Uterus (tissue), 4 donors: ENCODE results near the gene SNCAIP. TPM values are rescaled to one million over a fixed set of nuclear protein-coding genes. Genes with fewer than 3 reads are reported as not detected.

Experiments used
- DNase-seq, 2 donors: peaks; one replicate each; pipeline ENCODE4 v3.0.0-alpha.2; 2019 to 2020
- H3K27ac ChIP-seq, 2 donors: fragments of 200-600 bp; sonication (generic); 1 replicate in 1 of 2; 2 replicates in 1 of 2; pipeline ENCODE4 v1.5.1; 2016 to 2018
- H3K27me3 ChIP-seq, 2 donors: fragments of 200-600 bp; sonication (generic); one replicate each; pipeline ENCODE4 v1.5.1; 2018 to 2019; ENCODE audit warnings: control low read depth in 1 of 2
- H3K36me3 ChIP-seq, 2 donors: fragments of 200-600 bp; sonication (generic); one replicate each; pipeline ENCODE4 v1.5.1; 2019; ENCODE audit warnings: control low read depth in 1 of 2
- H3K4me1 ChIP-seq, 2 donors: fragments of 200-600 bp; sonication (generic); one replicate each; pipeline ENCODE4 v1.5.1; 2018 to 2019; ENCODE audit warnings: control low read depth in 1 of 2
- H3K4me3 ChIP-seq, 2 donors: fragments of 200-600 bp; sonication (generic); 1 replicate in 1 of 2; 2 replicates in 1 of 2; pipeline ENCODE4 v1.5.1; 2018 to 2019; ENCODE audit warnings: mild to moderate bottlenecking in 1 of 2
- H3K9me3 ChIP-seq, 2 donors: fragments of 200-600 bp; sonication (generic); one replicate each; pipeline ENCODE4 v1.5.1; 2019; ENCODE audit warnings: control low read depth in 1 of 2
- POLR2A ChIP-seq, 2 donors: fragments of 450-650 bp; IDR thresholded peaks; one replicate each; pipeline ENCODE4 v1.6.1; 2016; ENCODE audit warnings: antibody characterized with exemption in 2 of 2, mild to moderate bottlenecking in 1 of 2, moderate library complexity in 1 of 2
- intact Hi-C: fragments of 100-400 bp; cut with DNase I; formaldehyde crosslinking; loops from one replicate; pipeline ENCODE4 v1.15.1; 2023; ENCODE audit warnings: low total_unique reads
- total RNA-seq, 4 donors: library from RNA; depleted of rRNA in 3 of 4; stranded (reverse); fragments of >200 nt in 3 of 4; gene quantifications; one replicate each; pipeline versions ENCODE4 v1.1.0 to v1.2.4, GENCODE V29; 2014 to 2023
- TF ChIP-seq, protein P1 (sequence below), 4 experiments: fragments of 200-600 bp in 2 of 4; fragments of 450-650 bp in 2 of 4; sonication (generic) in 2 of 4; IDR thresholded peaks; one replicate each; pipeline ENCODE4 v1.5.1; 2016 to 2019; ENCODE audit warnings: antibody characterized with exemption in 4 of 4, mild to moderate bottlenecking in 2 of 4, moderate library complexity in 1 of 4
- donor health status: DM: yes; HTN: yes; CAD: no.

Gene SNCAIP
- total RNA-seq, 4 donors from 2014 or later = 15.3 to 104 (median 35.0) TPM

DNA sequence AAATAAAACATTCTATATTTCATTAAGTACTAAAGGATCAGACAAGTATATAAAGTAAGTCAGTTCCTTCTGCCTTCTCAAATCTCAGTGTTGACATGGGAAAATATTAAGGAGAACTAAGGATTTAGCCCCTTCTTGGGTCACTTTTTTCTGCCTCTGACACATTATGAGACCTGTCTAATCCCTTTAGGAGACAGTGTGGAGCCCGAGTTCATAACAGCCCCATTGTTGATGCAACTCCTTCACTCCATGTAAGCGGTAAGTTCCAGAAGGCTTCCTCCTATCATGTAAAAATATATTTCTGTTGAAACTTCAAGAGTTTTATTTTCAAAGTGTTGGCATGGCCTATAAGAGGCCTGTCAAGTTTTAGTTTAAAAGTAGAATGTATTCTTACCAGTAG is 152.2 kb downstream of the SNCAIP start:
- TF ChIP-seq, protein P1, sequence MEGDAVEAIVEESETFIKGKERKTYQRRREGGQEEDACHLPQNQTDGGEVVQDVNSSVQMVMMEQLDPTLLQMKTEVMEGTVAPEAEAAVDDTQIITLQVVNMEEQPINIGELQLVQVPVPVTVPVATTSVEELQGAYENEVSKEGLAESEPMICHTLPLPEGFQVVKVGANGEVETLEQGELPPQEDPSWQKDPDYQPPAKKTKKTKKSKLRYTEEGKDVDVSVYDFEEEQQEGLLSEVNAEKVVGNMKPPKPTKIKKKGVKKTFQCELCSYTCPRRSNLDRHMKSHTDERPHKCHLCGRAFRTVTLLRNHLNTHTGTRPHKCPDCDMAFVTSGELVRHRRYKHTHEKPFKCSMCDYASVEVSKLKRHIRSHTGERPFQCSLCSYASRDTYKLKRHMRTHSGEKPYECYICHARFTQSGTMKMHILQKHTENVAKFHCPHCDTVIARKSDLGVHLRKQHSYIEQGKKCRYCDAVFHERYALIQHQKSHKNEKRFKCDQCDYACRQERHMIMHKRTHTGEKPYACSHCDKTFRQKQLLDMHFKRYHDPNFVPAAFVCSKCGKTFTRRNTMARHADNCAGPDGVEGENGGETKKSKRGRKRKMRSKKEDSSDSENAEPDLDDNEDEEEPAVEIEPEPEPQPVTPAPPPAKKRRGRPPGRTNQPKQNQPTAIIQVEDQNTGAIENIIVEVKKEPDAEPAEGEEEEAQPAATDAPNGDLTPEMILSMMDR (IDR thresholded peaks at IDR 0.05) = no peak
- no peak for TF ChIP-seq POLR2A (IDR thresholded peaks at IDR 0.05)
- Histone ChIP-seq H3K4me3 (no peak overlapping the region), H3K27ac (no peak overlapping the region), H3K27me3 (no peaks in the 10 kb centered on the region), H3K9me3 (no peaks in the 10 kb centered on the region), H3K36me3 (no peaks in the 10 kb centered on the region), H3K4me1 (no peaks in the 10 kb centered on the region)
- intact Hi-C loops = no loop called here
- DNase-seq = no peak

DNA sequence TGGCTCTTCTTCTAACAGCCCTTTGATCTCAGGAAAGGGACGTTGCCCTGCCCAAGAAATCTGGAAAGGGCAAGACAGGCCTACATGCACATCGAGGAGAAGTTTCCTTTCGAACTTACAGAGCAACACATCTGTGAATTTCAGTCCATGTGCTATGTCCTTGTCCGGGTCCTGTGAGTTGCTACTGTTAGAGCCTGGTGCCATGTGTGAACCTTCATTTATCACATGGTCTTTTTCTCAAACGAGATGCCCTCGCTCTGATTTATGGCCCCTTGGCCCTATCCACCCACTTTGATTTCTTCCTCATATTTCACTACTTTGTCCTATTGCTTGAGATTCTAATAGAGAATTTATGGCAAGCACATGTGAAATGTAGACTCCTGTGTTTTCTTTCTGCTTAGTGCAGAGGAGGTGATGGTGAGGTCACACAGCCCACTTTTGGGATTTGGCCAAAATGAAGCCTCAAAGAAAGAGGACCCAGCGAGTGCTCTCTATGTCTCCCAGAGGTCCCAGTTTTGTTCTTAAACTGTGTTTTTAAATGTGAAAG is 153.1 kb downstream of the SNCAIP start:
- Histone ChIP-seq H3K36me3 (no peaks in the 10 kb centered on the region), H3K4me1 (no peaks in the 10 kb centered on the region), H3K27ac (no peak overlapping the region), H3K9me3 (no peaks in the 10 kb centered on the region), H3K4me3 (no peak overlapping the region), H3K27me3 (no peaks in the 10 kb centered on the region)
- intact Hi-C loops = no loop called here
- no peak for TF ChIP-seq POLR2A (IDR thresholded peaks at IDR 0.05)
- TF ChIP-seq, protein P1 (IDR thresholded peaks at IDR 0.05) = no peak
- DNase-seq = no peak

DNA sequence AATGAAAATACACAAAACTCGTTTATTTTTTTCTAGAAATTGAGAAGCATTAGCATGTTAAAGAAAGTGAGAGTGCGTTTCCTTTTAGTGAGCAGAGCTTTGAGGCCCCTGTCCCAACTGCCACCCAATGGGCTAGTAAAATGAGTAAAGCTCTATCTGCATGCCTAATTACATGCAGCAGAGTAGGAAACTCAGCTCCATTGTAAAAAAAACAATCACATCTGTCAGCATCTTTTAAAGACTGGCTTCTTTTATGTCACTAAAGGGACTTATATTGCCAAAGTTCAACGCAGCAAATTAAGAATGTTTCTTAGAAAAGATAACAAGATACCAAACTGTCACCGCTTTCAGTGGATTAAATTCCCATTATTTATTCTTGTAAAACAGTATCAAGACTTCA is 154.0 kb downstream of the SNCAIP start:
- intact Hi-C loops = no loop called here
- no peak overlapping the region for H3K27ac ChIP-seq
- H3K9me3 ChIP-seq = no peaks in the 10 kb centered on the region
- no peak overlapping the region for H3K4me3 ChIP-seq
- TF ChIP-seq, protein P1 (IDR thresholded peaks at IDR 0.05) = no peak
- no peak for TF ChIP-seq POLR2A (IDR thresholded peaks at IDR 0.05)
- DNase-seq = no peak
- no peaks in the 10 kb centered on the region for H3K36me3 ChIP-seq
- H3K27me3 ChIP-seq = no peaks in the 10 kb centered on the region
- H3K4me1 ChIP-seq = no peaks in the 10 kb centered on the region

DNA sequence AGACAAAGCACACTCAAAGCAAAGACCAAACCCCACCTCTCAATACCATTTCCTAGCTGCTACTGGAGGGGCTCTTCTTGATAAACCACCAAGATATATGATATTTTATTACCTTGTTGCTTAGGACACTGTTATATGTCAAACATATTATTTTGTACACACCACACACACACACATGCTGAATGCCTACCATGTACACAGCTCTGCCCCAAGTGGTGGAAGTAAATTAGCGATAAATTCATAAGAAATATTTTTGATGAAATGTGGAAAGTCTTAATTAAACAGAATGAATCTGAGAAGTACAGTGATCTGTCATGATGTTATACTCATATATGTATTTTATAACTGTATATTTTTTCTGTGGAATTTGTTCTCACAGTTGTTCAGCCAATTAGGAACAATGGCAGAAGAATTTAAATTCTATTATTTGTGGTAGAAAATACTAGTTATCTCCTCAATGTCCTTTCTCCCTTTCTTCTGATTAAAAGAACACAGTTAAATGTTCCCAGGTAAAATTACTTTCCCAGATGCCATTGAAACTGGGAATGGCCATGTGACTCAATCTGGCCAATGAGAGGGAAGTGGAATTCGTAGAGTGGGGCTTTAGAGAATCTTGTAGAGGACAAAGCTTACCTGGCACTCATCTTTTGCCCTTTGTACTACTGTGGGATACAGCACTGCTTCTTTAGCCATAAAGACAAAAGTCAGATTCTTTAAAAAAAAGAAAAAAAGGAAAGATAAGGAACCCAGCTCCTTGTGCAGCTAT is 156.5 kb downstream of the SNCAIP start:
- Histone ChIP-seq H3K4me1 (no peaks in the 10 kb centered on the region), H3K27me3 (no peaks in the 10 kb centered on the region), H3K9me3 (no peaks in the 10 kb centered on the region), H3K27ac (no peak overlapping the region), H3K4me3 (no peak overlapping the region), H3K36me3 (no peaks in the 10 kb centered on the region)
- TF ChIP-seq, protein P1 (IDR thresholded peaks at IDR 0.05) = no peak
- TF ChIP-seq POLR2A (IDR thresholded peaks at IDR 0.05) = no peak
- intact Hi-C loops = no loop called here
- DNase-seq = no peak

DNA sequence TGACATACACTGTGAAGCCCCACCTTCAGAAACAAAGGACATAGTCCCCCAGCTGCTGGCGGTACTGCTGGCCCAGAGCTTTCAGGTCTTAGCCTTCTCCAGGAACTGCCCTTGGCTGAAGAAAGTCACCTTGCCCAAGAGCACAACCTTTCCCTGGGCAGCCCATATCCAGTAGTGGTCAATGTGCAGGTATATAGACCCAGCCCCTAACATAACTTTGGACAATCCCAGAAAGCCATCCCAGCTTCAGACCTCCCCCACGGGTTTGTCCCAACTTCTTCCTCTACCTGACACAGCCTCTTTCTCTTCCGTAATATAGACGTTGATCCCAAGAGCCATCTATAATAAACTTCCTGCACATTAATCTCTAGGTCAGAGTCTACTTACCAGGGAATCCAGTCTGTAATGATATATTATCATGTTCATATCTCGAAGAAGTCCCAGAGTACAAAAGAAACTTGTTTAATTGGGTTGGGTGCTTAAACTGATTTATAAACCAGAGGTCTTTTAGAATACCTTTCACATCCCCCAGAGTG is 157.4 kb downstream of the SNCAIP start:
- Histone ChIP-seq H3K9me3 (no peaks in the 10 kb centered on the region), H3K27ac (no peak overlapping the region), H3K4me3 (no peak overlapping the region), H3K27me3 (no peaks in the 10 kb centered on the region), H3K36me3 (no peaks in the 10 kb centered on the region), H3K4me1 (no peaks in the 10 kb centered on the region)
- intact Hi-C loops = no loop called here
- no peak for DNase-seq
- TF ChIP-seq, protein P1 (IDR thresholded peaks at IDR 0.05) = no peak
- TF ChIP-seq POLR2A (IDR thresholded peaks at IDR 0.05) = no peak
